Smooth muscle cell of the brain vasculature (primary cell): ENCODE data around the gene RHOBTB1.
"Not testable (repeated sequence)": the region's sequence is repeated elsewhere in the genome, so short reads cannot be mapped to it uniquely, and the experiment has no call there.

Experiments
- DNase-seq: peaks from one replicate; pipeline ENCODE4 v3.0.0-alpha.2; 2012; ENCODE audit warnings: low read depth, low spot score

Gene RHOBTB1

GRCh38 chr10:60906825-60907224 lies 37.2 kb downstream of the RHOBTB1 start:
- not testable (repeated sequence) for DNase-seq

GRCh38 chr10:60906411-60906810 lies 37.6 kb downstream of the RHOBTB1 start:
- DNase-seq: no peak

- DNase-seq: peak; percentile 15
These were observed 38.4 kb downstream of the RHOBTB1 start for GRCh38 chr10:60905580-60905979.

GRCh38 chr10:60903096-60903495 lies 40.9 kb downstream of the RHOBTB1 start:
- no peak for DNase-seq

GRCh38 chr10:60901561-60902235 lies 42.3 kb downstream of the RHOBTB1 start:
- no peak for DNase-seq

- DNase-seq: no peak
These were observed 44.7 kb downstream of the RHOBTB1 start for GRCh38 chr10:60899266-60899665.

- DNase-seq: no peak
These were observed 45.7 kb downstream of the RHOBTB1 start for GRCh38 chr10:60898321-60898720.

GRCh38 chr10:60896810-60897209 lies 47.2 kb downstream of the RHOBTB1 start:
- no peak for DNase-seq

- peak; percentile 23 for DNase-seq
These were observed 48.0 kb downstream of the RHOBTB1 start for GRCh38 chr10:60896033-60896432.

GRCh38 chr10:60894786-60895185 lies 49.2 kb downstream of the RHOBTB1 start:
- DNase-seq: no peak

- DNase-seq: no peak
These were observed 50.8 kb downstream of the RHOBTB1 start for GRCh38 chr10:60893231-60893630.

- no peak for DNase-seq
These were observed 51.4 kb downstream of the RHOBTB1 start for GRCh38 chr10:60892571-60892970.

GRCh38 chr10:60890811-60891210 lies 53.2 kb downstream of the RHOBTB1 start:
- DNase-seq: no peak

- DNase-seq: no peak
These were observed 60.8 kb downstream of the RHOBTB1 start for GRCh38 chr10:60883187-60883586.

- DNase-seq: no peak
These were observed 65.8 kb downstream of the RHOBTB1 start for GRCh38 chr10:60878224-60878623.

- no peak for DNase-seq
These were observed 66.2 kb downstream of the RHOBTB1 start for GRCh38 chr10:60877777-60878120.

- DNase-seq: no peak
These were observed 66.8 kb downstream of the RHOBTB1 start for GRCh38 chr10:60877061-60877776.

GRCh38 chr10:60873758-60874157 lies 70.2 kb downstream of the RHOBTB1 start:
- no peak for DNase-seq

GRCh38 chr10:60872451-60872850 lies 71.5 kb downstream of the RHOBTB1 start:
- DNase-seq: no peak

- DNase-seq: no peak
These were observed 72.8 kb downstream of the RHOBTB1 start for GRCh38 chr10:60871215-60871614.

- DNase-seq: no peak
These were observed 73.2 kb downstream of the RHOBTB1 start for GRCh38 chr10:60870803-60871202.

GRCh38 chr10:60870416-60870728 lies 73.6 kb downstream of the RHOBTB1 start:
- no peak for DNase-seq

GRCh38 chr10:60869652-60870415 lies 74.2 kb downstream of the RHOBTB1 start:
- no peak for DNase-seq
